T-cell (primary cell): ENCODE results near the gene ALOX15. TPM values are rescaled to one million over a fixed set of nuclear protein-coding genes. Genes with fewer than 3 reads are reported as not detected.
A peak's percentile ranks its signal among the peaks of the same experiment; 100 is the strongest.

Source experiments
- ATAC-seq, 4 experiments: fragments of 200-7000 bp in 3 of 4; fragments of 150-1000 bp in 1 of 4; cut with Tn5 transposase; replicated peaks in 1 of 4; 1 replicate in 3 of 4; 2 replicates in 1 of 4; pipeline ENCODE4 v1.10.0; 2021; ENCODE audit warnings: moderate library complexity in 3 of 4, mild to moderate bottlenecking in 2 of 4, moderate number of reproducible peaks in 1 of 4
- CTCF ChIA-PET, 2 donors: fragments of 300-600 bp; sonication (Branson Sonifier 250); formaldehyde crosslinking; loops; one replicate each; lab custom pipeline; 2022; ENCODE audit warnings: antibody characterized with exemption in 2 of 2; lab: Charles Lee
- POLR2A ChIA-PET, 2 donors: fragments of 300-600 bp; sonication (Branson Sonifier 250); formaldehyde crosslinking; loops; one replicate each; lab custom pipeline; 2022; ENCODE audit warnings: antibody characterized with exemption in 2 of 2; lab: Charles Lee
- DNase-seq, 35 experiments: peaks; one replicate each; pipeline versions ENCODE4 v3.0.0 to v3.0.0-alpha.2; 2013 to 2023
- H3K27ac ChIP-seq: one replicate; pipeline ENCODE4 v1.5.1; 2013; ENCODE audit warnings: low read length
- H3K27me3 ChIP-seq, 2 experiments: replicated peaks in 1 of 2; 1 replicate in 1 of 2; 2 replicates in 1 of 2; pipeline versions ENCODE4 v1.6.1 to v1.7.0; 2013; ENCODE audit warnings: low read length in 1 of 2, mixed read lengths in 1 of 2; ENCODE audit not compliant: control insufficient read depth in 2 of 2, insufficient read depth in 2 of 2; ENCODE audit errors: extremely low read depth in 1 of 2
- H3K36me3 ChIP-seq, 2 donors: 1 replicate in 1 of 2; 2 replicates in 1 of 2; pipeline versions ENCODE4 v1.6.1 to v1.7.0; 2013; ENCODE audit warnings: low read length in 1 of 2; ENCODE audit not compliant: control insufficient read depth in 2 of 2, insufficient read depth in 1 of 2; ENCODE audit errors: extremely low read depth in 1 of 2
- H3K4me1 ChIP-seq, 2 experiments: 1 replicate in 1 of 2; 2 replicates in 1 of 2; pipeline versions ENCODE4 v1.6.1 to v1.7.0; 2013; ENCODE audit warnings: low read length in 2 of 2, mixed read lengths in 1 of 2; ENCODE audit not compliant: insufficient read depth in 2 of 2, control insufficient read depth in 1 of 2; ENCODE audit errors: extremely low read depth in 1 of 2
- H3K4me3 ChIP-seq, 2 donors: 1 replicate in 1 of 2; 2 replicates in 1 of 2; pipeline versions ENCODE4 v1.5.1 to v1.7.0; 2013; ENCODE audit warnings: mild to moderate bottlenecking in 2 of 2, low read length in 1 of 2, moderate library complexity in 1 of 2; ENCODE audit not compliant: control insufficient read depth in 1 of 2; ENCODE audit errors: extremely low read depth in 1 of 2
- H3K9me3 ChIP-seq: 2 replicates; pipeline ENCODE4 v1.7.0; 2013
- H3K27ac Mint-ChIP-seq, 2 donors: one replicate each; pipeline ENCODE4 v1.8.0; 2020 to 2021; ENCODE audit warnings: mild to moderate bottlenecking in 2 of 2, mixed read lengths in 2 of 2
- H3K27me3 Mint-ChIP-seq, 2 donors: one replicate each; pipeline ENCODE4 v1.8.0; 2021 to 2022; ENCODE audit warnings: mixed read lengths in 2 of 2
- H3K36me3 Mint-ChIP-seq: one replicate; pipeline ENCODE4 v1.8.0; 2021; ENCODE audit warnings: mixed read lengths
- H3K4me1 Mint-ChIP-seq, 3 donors: one replicate each; pipeline ENCODE4 v1.8.0; 2020 to 2022; ENCODE audit warnings: mixed read lengths in 3 of 3, mild to moderate bottlenecking in 1 of 3
- H3K4me3 Mint-ChIP-seq, 3 donors: one replicate each; pipeline ENCODE4 v1.8.0; 2020 to 2022; ENCODE audit warnings: mild to moderate bottlenecking in 3 of 3, mixed read lengths in 3 of 3, moderate library complexity in 3 of 3
- H3K9me3 Mint-ChIP-seq, 3 donors: one replicate each; pipeline ENCODE4 v1.8.0; 2020 to 2022; ENCODE audit warnings: mixed read lengths in 3 of 3
- WGBS: methylation state at CpG from one replicate; pipeline ENCODE4 v1.1.5; 2013; ENCODE audit warnings: missing lambda C conversion rate; ENCODE audit not compliant: insufficient coverage; 5-methylcytosine and 5-hydroxymethylcytosine counted together
- total RNA-seq, 35 experiments: library from RNA in 6 of 35; stranded (reverse) in 6 of 35; fragments of 120-200 nt in 1 of 35; gene quantifications; one replicate each; pipeline versions ENCODE4 v1.2.1 to v1.2.4 and lab custom pipeline; 2013 to 2026

ALOX15 gene
- total RNA-seq, 5 donors from 2014 or later (not counting 1 experiment from before 2014, with no cell fraction given) = 0.13 TPM; not detected in 4

DNA sequence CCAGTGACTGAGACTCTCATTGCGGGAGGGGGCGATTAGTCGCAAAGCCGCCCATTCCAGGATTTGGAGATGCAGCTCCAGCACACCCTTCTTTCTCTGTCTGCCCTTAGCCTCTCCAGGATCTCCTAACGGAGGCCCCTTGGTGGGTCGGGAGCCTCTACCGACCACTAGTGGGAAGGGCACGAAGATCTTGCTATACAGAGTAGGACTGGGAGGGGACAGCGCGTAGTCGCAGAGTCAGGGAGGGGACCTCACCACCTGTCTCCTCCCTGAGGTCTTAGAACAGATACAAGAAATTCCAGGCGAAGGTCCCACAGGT, 57.7 kb downstream of the ALOX15 start:
- Mint-ChIP-seq H3K27ac (no peak overlapping the region), H3K4me1 (peaks cover 2 to 12% (median 6%) of the 10 kb centered on the region in 3 donors), H3K4me3 (peak overlapping the region; percentile 63 to 76 (median 66)), H3K9me3 (no peaks in the 10 kb centered on the region), H3K27me3 (peaks cover 25 to 51% of the 10 kb centered on the region in 2 donors), H3K36me3 (no peaks in the 10 kb centered on the region)
- Histone ChIP-seq H3K36me3 (no peaks in the 10 kb centered on the region), H3K9me3 (no peaks in the 10 kb centered on the region), H3K27ac (no peak overlapping the region), H3K27me3 (peaks cover 7 to 56% of the 10 kb centered on the region in 2 experiments), H3K4me3 (peak overlapping the region; percentile 31 to 58), H3K4me1 (peaks cover 0 to 5% of the 10 kb centered on the region in 2 experiments)
- CTCF ChIA-PET = no interaction called here
- POLR2A ChIA-PET = no interaction called here
- 13% methylated on average over 3 of the region's 12 CpGs for WGBS
- peak; percentile 46 to 82 (median 62) for ATAC-seq
- DNase-seq = peak in 5 of 35 experiments; percentile 3 to 30 (median 17)

DNA sequence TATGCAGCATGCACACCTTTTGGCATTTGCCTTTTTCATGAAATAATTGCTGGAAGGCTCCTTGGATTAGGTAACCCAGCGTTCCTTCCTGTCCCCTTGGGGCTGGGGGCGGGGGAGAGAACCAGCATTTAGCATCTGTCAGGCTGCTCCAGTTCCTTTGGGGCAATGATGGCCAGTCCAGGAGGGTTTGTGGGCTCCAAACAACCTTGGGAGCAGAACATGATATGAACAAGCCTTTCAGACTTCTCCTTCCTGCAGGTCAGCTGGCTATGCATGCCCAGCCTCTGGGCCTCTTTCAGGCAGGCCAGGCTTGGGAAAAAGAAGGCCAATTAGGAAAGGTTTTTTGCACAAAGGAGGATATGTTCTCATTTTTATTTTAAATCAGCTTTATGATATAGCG, 58.3 kb downstream of the ALOX15 start:
- H3K4me1 ChIP-seq = peaks cover 0 to 5% of the 10 kb centered on the region in 2 experiments
- ChIA-PET CTCF (no interaction called here), POLR2A (no interaction called here)
- peaks cover 7 to 56% of the 10 kb centered on the region in 2 experiments for H3K27me3 ChIP-seq
- H3K27ac Mint-ChIP-seq = no peak overlapping the region
- DNase-seq = no peak
- H3K4me3 Mint-ChIP-seq = peak overlapping the region in 1 of 3 donors; percentile 66
- no peak for ATAC-seq
- peaks cover 2 to 12% (median 6%) of the 10 kb centered on the region in 3 donors for H3K4me1 Mint-ChIP-seq
- no peaks in the 10 kb centered on the region for H3K36me3 Mint-ChIP-seq
- no peaks in the 10 kb centered on the region for H3K36me3 ChIP-seq
- H3K9me3 Mint-ChIP-seq = no peaks in the 10 kb centered on the region
- 69% methylated on average over 2 of the region's 3 CpGs for WGBS
- no peak overlapping the region for H3K4me3 ChIP-seq
- H3K9me3 ChIP-seq = no peaks in the 10 kb centered on the region
- peaks cover 25 to 51% of the 10 kb centered on the region in 2 donors for H3K27me3 Mint-ChIP-seq
- H3K27ac ChIP-seq = no peak overlapping the region

DNA sequence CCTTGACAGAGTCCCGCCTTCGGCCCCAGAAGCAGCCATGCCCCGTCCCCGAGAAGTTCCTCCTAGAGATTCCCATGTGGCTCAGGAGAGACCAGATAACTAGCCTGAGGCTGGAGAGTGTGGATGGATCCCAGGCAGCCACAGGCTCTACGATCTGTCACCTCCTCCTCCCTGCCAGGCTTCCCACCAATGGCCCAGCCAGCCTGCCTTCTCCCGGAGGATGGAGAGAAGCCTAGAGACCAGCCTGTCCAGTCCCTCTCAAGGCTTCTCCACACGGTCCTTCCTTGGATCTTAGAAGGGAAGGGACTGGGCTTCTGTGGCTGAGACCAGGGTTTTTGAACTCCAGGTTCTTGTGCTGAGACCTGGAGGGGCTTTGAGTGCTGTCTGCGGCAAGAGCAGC, 58.8 kb downstream of the ALOX15 start:
- H3K36me3 ChIP-seq = no peaks in the 10 kb centered on the region
- DNase-seq (no peak), ATAC-seq (no peak)
- no peak overlapping the region for H3K27ac ChIP-seq
- H3K9me3 ChIP-seq = no peaks in the 10 kb centered on the region
- ChIA-PET CTCF (no interaction called here), POLR2A (no interaction called here)
- no peak overlapping the region for H3K4me3 ChIP-seq
- H3K27me3 ChIP-seq = peaks cover 7 to 56% of the 10 kb centered on the region in 2 experiments
- peaks cover 2 to 12% (median 6%) of the 10 kb centered on the region in 3 donors for H3K4me1 Mint-ChIP-seq
- peaks cover 25 to 51% of the 10 kb centered on the region in 2 donors for H3K27me3 Mint-ChIP-seq
- peaks cover 0 to 5% of the 10 kb centered on the region in 2 experiments for H3K4me1 ChIP-seq
- no peak overlapping the region for H3K4me3 Mint-ChIP-seq
- H3K27ac Mint-ChIP-seq = no peak overlapping the region
- H3K9me3 Mint-ChIP-seq = no peaks in the 10 kb centered on the region
- H3K36me3 Mint-ChIP-seq = no peaks in the 10 kb centered on the region
- WGBS = 88% methylated on average over 6 of the region's 8 CpGs

GRCh38 chr17:4582101-4582501, 59.4 kb downstream of the ALOX15 start:
- peaks cover 0 to 5% of the 10 kb centered on the region in 2 experiments for H3K4me1 ChIP-seq
- H3K36me3 Mint-ChIP-seq = no peaks in the 10 kb centered on the region
- ChIA-PET POLR2A (no interaction called here), CTCF (no interaction called here)
- H3K27ac ChIP-seq = no peak overlapping the region
- no peaks in the 10 kb centered on the region for H3K9me3 ChIP-seq
- WGBS = 81% methylated on average over 4 of the region's 7 CpGs
- no peak overlapping the region for H3K27ac Mint-ChIP-seq
- no peak for ATAC-seq
- peaks cover 2 to 12% (median 6%) of the 10 kb centered on the region in 3 donors for H3K4me1 Mint-ChIP-seq
- H3K4me3 ChIP-seq = no peak overlapping the region
- peaks cover 7 to 59% of the 10 kb centered on the region in 2 experiments for H3K27me3 ChIP-seq
- no peaks in the 10 kb centered on the region for H3K9me3 Mint-ChIP-seq
- no peak for DNase-seq
- H3K36me3 ChIP-seq = no peaks in the 10 kb centered on the region
- peaks cover 25 to 51% of the 10 kb centered on the region in 2 donors for H3K27me3 Mint-ChIP-seq
- H3K4me3 Mint-ChIP-seq = no peak overlapping the region

Other genes starting within 250 kb of the ALOX15 start
- gene SPNS3, start 207.7 kb downstream of the ALOX15 start, total RNA-seq = 1 to 10 TPM; 2.3 to 5.4 (median 4.6) TPM
- gene SPNS2, start 142.8 kb downstream of the ALOX15 start, total RNA-seq = under 1 TPM; 0.30 to 0.75 (median 0.53) TPM
- gene MYBBP1A, start 86.3 kb downstream of the ALOX15 start, total RNA-seq = 100 to 1,000 TPM in 1 of 5 donors, 10 to 100 TPM in 4; 57.0 to 102 (median 94.2) TPM
- not detected for gene GGT6, start 81.1 kb downstream of the ALOX15 start, total RNA-seq
- gene SMTNL2, start 57.1 kb downstream of the ALOX15 start, total RNA-seq = not detected
- 10 to 100 TPM; 50.0 to 88.3 (median 85.0) TPM for gene PELP1, start 62.5 kb upstream of the ALOX15 start, total RNA-seq
- gene ARRB2, start 69.0 kb upstream of the ALOX15 start, total RNA-seq = 100 to 1,000 TPM; 247 to 374 (median 325) TPM
- 10 to 100 TPM in 4 of 5 donors, 1 to 10 TPM in 1; 9.0 to 33.1 (median 28.6) TPM for gene MED11, start 89.8 kb upstream of the ALOX15 start, total RNA-seq
- gene ZMYND15, start 98.2 kb upstream of the ALOX15 start, total RNA-seq = 1 to 10 TPM in 1 of 5 donors, under 1 TPM in 4; 0.29 to 1.4 (median 0.44) TPM
- 10 to 100 TPM in 1 of 5 donors, 1 to 10 TPM in 4; 2.5 to 11.2 (median 3.1) TPM for gene CXCL16, start 98.2 kb upstream of the ALOX15 start, total RNA-seq
- gene TM4SF5, start 130.2 kb upstream of the ALOX15 start, total RNA-seq = not detected
- gene VMO1, start 144.7 kb upstream of the ALOX15 start, total RNA-seq = under 1 TPM in 4 of 5 donors, not detected in 1; 0.38 to 0.82 (median 0.59) TPM
- gene GLTPD2, start 147.3 kb upstream of the ALOX15 start, total RNA-seq = not detected
- 10 to 100 TPM; 45.7 to 63.5 (median 57.0) TPM for gene PSMB6, start 154.5 kb upstream of the ALOX15 start, total RNA-seq
- gene PLD2, start 165.5 kb upstream of the ALOX15 start, total RNA-seq = 10 to 100 TPM; 24.2 to 41.7 (median 31.4) TPM
- 100 to 1,000 TPM; 156 to 189 (median 164) TPM for gene MINK1, start 191.7 kb upstream of the ALOX15 start, total RNA-seq